ENCODE measurements around the gene CCDC197.

DNA sequence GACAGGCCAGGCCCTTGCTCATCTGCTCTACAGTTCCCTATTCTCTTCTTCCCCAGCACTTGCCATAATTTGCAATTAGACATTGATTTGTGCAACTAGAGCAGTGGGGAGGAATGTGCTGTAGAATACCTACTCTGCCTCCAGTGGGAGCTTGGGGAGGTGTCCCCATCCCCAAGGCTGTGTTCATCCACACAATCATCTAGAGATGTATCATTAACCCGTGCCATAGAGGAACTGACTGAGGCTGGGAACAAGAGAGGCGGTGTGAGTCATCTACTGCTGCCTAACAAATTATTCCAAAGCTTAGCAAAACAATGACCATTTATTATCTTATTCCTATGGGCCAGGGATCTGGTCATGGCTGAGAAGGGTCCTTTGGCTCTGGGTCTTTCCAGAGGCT is 23.9 kb downstream of the CCDC197 start:
- TF ChIP-seq EZH2 (IDR thresholded peaks at IDR 0.05; ENCODE audit: borderline replicate concordance, insufficient read depth, low read depth, low read length, poor library complexity, severe bottlenecking) = no peak
- TF ChIP-seq, protein P1, sequence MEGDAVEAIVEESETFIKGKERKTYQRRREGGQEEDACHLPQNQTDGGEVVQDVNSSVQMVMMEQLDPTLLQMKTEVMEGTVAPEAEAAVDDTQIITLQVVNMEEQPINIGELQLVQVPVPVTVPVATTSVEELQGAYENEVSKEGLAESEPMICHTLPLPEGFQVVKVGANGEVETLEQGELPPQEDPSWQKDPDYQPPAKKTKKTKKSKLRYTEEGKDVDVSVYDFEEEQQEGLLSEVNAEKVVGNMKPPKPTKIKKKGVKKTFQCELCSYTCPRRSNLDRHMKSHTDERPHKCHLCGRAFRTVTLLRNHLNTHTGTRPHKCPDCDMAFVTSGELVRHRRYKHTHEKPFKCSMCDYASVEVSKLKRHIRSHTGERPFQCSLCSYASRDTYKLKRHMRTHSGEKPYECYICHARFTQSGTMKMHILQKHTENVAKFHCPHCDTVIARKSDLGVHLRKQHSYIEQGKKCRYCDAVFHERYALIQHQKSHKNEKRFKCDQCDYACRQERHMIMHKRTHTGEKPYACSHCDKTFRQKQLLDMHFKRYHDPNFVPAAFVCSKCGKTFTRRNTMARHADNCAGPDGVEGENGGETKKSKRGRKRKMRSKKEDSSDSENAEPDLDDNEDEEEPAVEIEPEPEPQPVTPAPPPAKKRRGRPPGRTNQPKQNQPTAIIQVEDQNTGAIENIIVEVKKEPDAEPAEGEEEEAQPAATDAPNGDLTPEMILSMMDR (IDR thresholded peaks at IDR 0.05) = no peak

All from B cell (primary cell).